Measurements from ENCODE around the gene PIGV.

The PIGV gene

DNA sequence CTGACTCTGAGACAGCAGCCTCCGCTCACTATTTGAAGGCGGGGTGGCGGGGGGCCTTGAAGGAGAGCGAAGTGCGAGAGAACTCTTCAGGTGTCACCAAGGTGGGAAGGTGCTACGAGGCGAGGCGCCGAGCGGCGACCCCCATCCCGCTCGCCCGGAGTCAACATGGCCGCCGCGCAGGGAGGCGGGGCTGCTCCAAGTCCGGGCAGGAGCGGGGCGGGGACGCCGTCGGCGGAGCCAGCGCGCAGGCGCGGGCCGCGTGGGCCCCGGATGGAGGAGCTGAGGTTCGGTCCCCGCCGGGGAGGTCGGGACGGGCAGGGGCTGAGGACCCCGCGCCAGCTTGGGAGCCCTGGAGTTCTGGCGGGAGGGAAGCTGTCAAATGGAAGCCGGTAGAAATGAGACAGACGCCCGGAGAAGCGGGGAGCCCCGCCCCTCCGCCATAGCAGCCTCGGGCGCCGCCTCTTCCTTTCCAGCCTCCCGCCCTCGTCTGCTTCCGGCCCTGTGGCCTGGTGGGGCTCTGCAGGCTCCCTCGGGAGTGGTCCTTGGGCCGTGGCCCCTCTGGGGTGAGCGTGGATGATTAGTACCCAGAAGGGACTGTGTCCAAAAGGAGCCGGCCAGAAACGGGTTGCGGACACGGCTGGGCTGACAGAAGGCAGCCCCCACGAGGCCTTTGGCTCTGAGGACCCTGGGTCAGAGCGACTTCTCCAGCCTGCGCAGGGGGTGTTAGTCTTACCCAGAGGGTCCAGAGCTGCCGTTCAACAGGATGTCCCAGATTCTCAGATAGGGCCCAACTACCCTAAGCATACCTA lies at the start of gene PIGV:
Gene PIGV, plus strand, starts transcription at position 245 of the 809 bp plus-strand sequence. CDS start 2,866 bp downstream, outside the sequence.
- peaks cover 25% of the 10 kb centered on the region for H3K36me3 Mint-ChIP-seq
- peaks cover 4% of the 10 kb centered on the region for H3K27me3 Mint-ChIP-seq
- CTCF ChIA-PET, result interaction anchor here (0.7 to 5.8 kb wide), 19 partner anchors 9 to 287 kb away, joined by 3 to 211 read pairs (median 8); no protein-coding TSS in a partner anchor

DNA sequence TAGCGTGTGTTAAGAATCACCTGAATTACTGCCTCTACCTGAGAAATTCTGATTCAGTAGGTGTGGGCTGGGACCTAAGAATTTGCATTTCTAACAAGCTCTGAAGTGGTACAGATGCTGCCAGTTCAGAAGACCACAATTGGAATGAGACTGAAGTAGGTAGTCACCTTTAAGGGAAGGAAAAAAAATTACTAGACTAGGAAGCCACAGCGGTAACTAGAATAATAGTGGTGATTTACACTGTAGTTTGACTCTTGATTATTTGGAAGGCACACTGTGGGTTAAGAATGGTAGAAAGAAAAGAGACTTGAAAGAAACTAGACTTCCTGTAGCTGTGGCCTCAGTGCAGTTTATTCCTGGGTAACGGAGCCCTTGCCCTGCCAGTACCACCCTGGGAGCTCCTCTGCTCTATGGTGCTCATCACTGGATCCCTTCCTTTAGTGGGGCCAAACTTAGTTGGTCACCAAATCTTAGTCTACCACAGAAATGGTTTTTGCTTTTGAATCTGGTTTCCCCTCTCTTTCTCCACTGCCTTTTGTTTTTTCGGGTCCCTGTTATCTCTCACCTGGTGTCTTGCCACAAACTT lies 48.3 kb upstream of the PIGV start:
- Mint-ChIP-seq H3K4me3 (peak overlapping the region; percentile 35), H3K4me1 (peaks cover 84% of the 10 kb centered on the region), H3K27me3 (no peaks in the 10 kb centered on the region), H3K27ac (peak overlapping the region; percentile 54), H3K36me3 (peaks cover 62% of the 10 kb centered on the region), H3K9me3 (no peaks in the 10 kb centered on the region)
- DNase-seq, result peak; percentile 37
- CTCF ChIA-PET, result interaction anchor here (0.9 to 1.4 kb wide), 4 partner anchors 12 to 49 kb away, joined by 3 to 4 read pairs (median 4); no protein-coding TSS in a partner anchor

More for the DNA sequence above, at the start of gene PIGV:
- Mint-ChIP-seq H3K4me3 (peak within 1 kb of the TSS; percentile 78), H3K27ac (peak within 1 kb of the TSS; percentile 100), H3K4me1 (peaks cover 76% of the 10 kb centered on the region), H3K9me3 (no peaks in the 10 kb centered on the region)
- peak; percentile 89 for DNase-seq

DNA sequence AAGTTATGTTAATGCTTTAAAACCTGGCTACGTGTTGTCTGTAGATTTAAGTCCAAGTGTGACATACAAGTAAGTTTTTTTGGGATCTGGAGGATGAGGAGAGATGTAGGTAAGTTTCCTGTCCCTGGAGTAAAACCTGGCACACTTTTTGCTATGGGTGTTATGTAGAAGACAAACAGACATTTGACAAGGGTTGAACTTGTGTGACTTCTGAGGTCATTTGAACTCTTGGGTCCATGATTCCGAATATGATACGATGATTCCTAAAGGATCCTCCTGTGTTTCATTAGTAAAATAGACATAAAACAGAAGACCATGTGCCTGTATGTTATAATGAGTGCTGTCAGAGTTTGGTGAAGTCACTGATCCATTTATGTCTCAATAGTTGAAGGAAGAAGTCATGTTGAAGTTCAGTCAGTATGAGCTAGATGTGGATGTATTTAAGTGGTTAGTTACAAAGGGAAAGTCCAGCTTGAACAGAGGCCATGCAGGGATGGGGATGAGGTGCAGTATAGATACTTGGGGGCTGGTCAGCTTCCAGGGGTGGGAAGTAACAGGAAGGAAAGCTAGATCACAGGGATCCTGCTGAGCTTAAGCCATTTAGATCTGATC lies 47.6 kb upstream of the PIGV start:
- Mint-ChIP-seq H3K4me3 (no peak overlapping the region), H3K4me1 (peaks cover 86% of the 10 kb centered on the region), H3K9me3 (no peaks in the 10 kb centered on the region), H3K27me3 (no peaks in the 10 kb centered on the region), H3K27ac (peak overlapping the region; percentile 54), H3K36me3 (peaks cover 62% of the 10 kb centered on the region)
- DNase-seq, result no peak
- CTCF ChIA-PET, result interaction anchor here (1.4 to 1.7 kb wide), 3 partner anchors 13 to 16 kb away, joined by 3 to 4 read pairs (median 4); no protein-coding TSS in a partner anchor

DNA sequence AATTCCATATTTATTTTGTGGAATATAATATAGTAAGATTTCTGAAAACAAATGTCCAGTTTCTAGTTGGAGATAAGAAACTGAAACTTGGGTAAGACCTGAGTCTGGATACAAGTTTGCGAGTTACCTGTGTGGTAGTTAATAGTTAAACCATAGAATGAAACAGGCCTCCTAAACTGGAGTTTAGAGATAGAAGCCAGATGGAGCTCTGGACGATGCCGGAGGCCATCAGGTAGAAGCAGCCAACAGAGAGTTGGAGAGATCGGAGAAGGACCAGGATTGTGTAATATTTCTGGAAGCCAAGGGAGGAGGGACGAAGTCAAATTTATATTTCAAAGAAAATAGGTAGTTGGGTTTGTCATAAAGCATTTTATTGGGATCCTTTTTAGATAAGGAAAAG lies 46.8 kb upstream of the PIGV start:
- Mint-ChIP-seq H3K27ac (peak overlapping the region; percentile 60), H3K36me3 (peaks cover 61% of the 10 kb centered on the region), H3K4me1 (peaks cover 88% of the 10 kb centered on the region), H3K4me3 (no peak overlapping the region), H3K9me3 (no peaks in the 10 kb centered on the region), H3K27me3 (no peaks in the 10 kb centered on the region)
- CTCF ChIA-PET, result interaction anchor here (1.7 kb wide), 1 partner anchor 14 kb away, joined by 3 read pairs; no protein-coding TSS in a partner anchor
- no peak for DNase-seq

DNA sequence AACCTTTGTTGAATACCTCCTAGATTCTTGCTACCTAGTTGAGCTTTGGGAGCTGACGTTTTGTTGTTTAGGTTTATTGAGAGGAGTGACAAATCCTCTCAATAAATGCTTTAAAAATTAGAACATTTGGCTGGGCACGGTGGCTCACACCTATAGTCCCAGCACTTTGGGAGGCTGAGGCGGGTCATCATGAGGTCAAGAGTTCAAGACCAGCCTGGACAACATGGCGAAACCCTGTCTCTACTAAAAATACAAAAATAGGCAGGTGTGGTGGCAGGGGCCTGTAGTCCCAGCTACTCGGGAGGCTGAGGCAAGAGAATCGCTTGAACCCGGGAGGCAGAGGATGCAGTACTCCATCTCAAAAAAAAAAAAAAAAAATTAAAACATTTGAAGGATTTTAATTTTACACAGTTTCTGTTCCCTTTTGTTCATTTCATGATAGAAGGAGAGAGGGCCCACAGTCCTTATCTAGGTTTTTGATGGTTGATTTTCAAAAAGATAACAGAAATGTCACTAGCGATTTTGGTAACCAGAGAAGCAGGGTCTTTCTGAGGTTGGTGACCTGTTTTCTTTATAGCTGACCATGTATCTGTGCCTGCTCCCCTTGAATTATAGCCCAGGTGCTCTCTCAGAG lies 44.2 kb upstream of the PIGV start:
- no peak for DNase-seq
- Mint-ChIP-seq H3K4me1 (peaks cover 93% of the 10 kb centered on the region), H3K36me3 (peaks cover 73% of the 10 kb centered on the region), H3K27ac (peak overlapping the region; percentile 95), H3K27me3 (no peaks in the 10 kb centered on the region), H3K9me3 (no peaks in the 10 kb centered on the region), H3K4me3 (peak overlapping the region; percentile 61)
- CTCF ChIA-PET, result interaction anchor here (1.0 to 1.8 kb wide), 4 partner anchors 42 to 142 kb away, joined by 3 to 5 read pairs (median 4); no protein-coding TSS in a partner anchor

DNA sequence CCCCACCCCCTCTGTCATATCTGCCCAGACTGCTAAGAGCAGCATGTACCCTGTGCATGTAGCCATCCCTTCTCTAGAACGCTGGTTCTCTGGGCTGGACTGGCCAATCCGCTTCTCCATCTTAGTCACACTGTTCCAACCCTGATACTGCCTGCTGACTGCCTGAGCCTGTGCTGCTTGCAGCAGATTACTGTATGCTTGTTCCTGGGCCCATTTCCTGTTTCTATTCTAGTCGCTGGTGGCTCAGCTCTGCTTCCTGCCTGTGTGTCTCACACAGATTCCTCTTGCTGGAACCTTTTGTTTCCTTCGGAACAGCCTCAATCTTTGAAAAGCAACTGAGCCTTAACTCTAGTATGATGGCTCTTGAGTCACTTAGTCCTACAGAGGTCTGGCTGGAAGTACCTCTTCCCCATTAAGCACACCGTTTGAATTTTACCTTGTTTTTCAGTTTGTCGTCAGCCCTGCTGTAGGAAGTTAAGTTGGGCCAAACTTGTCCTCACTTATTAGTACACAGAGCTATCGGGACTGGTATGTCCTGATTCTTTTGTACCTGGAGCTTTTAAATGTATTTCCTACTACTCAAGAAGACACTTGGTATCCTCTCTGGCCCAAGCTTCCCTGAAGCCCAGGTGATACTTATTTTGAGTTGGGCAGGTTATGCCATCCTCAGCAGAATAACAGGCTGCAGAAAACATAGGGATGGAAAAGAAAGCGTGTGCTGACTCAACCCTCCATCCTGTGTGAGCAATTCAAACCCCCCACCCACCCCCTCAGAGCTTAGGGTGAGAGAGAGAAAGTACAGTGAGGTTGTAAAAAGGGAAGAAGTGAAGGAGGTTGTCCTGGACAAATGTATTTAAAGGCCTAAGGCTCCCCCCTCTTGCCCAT lies 43.4 kb upstream of the PIGV start:
- Mint-ChIP-seq H3K27me3 (no peaks in the 10 kb centered on the region), H3K4me3 (peak overlapping the region; percentile 61), H3K9me3 (no peaks in the 10 kb centered on the region), H3K4me1 (peaks cover 89% of the 10 kb centered on the region), H3K27ac (peak overlapping the region; percentile 95), H3K36me3 (peaks cover 71% of the 10 kb centered on the region)
- peak; percentile 91 for DNase-seq
- CTCF ChIA-PET, result interaction anchor here (0.9 to 1.4 kb wide), 6 partner anchors 41 to 140 kb away, joined by 3 to 4 read pairs (median 4); no protein-coding TSS in a partner anchor

DNA sequence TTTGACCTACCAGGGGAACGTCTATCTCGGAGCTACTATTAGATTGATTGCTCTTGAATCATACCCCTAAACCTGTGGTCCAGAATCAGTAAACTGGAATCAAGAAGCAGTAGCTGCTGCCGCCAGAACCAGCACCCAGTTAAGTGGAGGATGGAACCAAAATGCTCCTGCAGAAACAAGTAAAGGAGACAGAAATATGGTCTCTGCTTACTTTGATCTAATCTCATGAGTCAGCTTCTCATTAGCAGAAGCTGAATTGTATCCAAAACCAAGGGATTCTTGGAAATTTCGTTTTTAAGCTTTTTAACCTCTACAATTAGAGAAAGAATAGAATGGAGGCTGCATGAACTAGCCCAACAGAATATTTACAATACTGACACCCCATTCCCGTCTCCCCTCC lies 42.6 kb upstream of the PIGV start:
- CTCF ChIA-PET, result interaction anchor here (0.9 to 1.4 kb wide), 4 partner anchors 40 to 139 kb away, joined by 3 to 4 read pairs (median 4); no protein-coding TSS in a partner anchor
- H3K36me3 Mint-ChIP-seq, result peaks cover 71% of the 10 kb centered on the region
- no peak for DNase-seq
- H3K27ac Mint-ChIP-seq, result peak overlapping the region; percentile 95
- no peaks in the 10 kb centered on the region for H3K9me3 Mint-ChIP-seq
- H3K4me1 Mint-ChIP-seq, result peaks cover 87% of the 10 kb centered on the region
- H3K27me3 Mint-ChIP-seq, result no peaks in the 10 kb centered on the region
- H3K4me3 Mint-ChIP-seq, result peak overlapping the region; percentile 61

DNA sequence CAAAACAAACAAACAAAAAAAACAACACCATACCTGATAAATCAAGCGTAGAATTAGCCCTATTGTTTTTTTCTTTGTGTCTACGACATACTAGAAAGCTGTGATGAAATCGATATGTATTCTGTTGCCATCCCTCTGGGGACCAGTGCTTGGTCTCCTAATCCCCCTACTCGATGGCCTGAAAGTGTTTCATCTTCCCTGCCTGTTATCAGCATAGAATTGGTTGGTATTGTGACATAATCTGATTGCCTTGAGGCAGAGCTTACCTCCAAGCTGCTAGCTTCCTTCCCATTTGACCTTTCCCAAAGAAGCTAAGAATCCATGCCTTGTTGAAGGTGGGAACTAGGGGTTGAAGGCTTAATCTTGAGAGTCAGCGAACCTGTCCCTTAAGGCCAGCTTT lies 40.7 kb upstream of the PIGV start:
- Mint-ChIP-seq H3K4me1 (peaks cover 81% of the 10 kb centered on the region), H3K27ac (peak overlapping the region; percentile 33), H3K9me3 (no peaks in the 10 kb centered on the region), H3K36me3 (peaks cover 65% of the 10 kb centered on the region), H3K4me3 (no peak overlapping the region), H3K27me3 (no peaks in the 10 kb centered on the region)
- CTCF ChIA-PET, result interaction anchor here (2.4 kb wide), 1 partner anchor 42 kb away, joined by 7 read pairs; no protein-coding TSS in a partner anchor
- DNase-seq, result no peak

DNA sequence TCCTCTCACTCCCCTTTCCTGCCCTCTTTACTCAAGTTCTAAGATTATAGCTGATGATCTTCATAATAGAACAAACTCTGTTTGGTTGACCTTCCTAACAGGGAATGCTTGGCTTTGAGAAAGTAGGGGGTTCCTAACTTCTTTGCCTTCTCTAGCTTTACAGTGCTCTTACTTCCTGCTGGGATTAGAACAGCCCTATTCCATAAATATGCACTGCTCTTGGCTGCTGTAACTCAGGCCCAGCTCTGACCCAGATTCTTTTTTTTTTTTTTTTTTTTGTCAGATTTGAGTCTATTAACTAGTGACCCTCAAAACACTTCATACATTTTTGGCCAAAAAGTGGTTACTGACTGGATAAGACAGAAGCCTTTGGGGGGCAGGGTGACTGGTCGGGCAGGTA lies 39.4 kb upstream of the PIGV start:
- Mint-ChIP-seq H3K36me3 (peaks cover 65% of the 10 kb centered on the region), H3K27ac (no peak overlapping the region), H3K9me3 (no peaks in the 10 kb centered on the region), H3K4me1 (peaks cover 76% of the 10 kb centered on the region), H3K27me3 (no peaks in the 10 kb centered on the region), H3K4me3 (no peak overlapping the region)
- CTCF ChIA-PET, result no interaction called here
- DNase-seq, result no peak

DNA sequence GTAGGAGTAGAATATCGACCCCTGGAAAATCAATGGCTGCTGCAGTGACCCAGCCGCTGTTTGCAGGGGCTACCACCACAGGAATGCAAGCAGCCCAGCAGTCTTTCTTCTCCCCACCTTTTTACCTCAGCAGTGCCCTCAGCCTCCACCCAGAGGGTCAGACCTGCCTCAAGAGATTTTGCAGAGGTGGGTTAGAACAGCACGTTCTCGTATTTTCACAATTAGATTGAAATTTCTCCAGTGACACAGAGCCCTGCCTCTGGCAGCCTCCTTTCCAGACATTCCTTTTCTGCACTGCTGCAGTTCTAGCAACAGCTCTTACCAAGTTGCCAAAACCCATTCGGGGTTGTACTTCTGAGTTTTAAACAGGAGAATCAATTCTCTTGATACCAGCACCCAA lies 38.3 kb upstream of the PIGV start:
- Mint-ChIP-seq H3K9me3 (no peaks in the 10 kb centered on the region), H3K27me3 (no peaks in the 10 kb centered on the region), H3K4me1 (peaks cover 68% of the 10 kb centered on the region), H3K27ac (peak overlapping the region; percentile 26), H3K36me3 (peaks cover 67% of the 10 kb centered on the region), H3K4me3 (no peak overlapping the region)
- CTCF ChIA-PET, result no interaction called here
- DNase-seq, result no peak

DNA sequence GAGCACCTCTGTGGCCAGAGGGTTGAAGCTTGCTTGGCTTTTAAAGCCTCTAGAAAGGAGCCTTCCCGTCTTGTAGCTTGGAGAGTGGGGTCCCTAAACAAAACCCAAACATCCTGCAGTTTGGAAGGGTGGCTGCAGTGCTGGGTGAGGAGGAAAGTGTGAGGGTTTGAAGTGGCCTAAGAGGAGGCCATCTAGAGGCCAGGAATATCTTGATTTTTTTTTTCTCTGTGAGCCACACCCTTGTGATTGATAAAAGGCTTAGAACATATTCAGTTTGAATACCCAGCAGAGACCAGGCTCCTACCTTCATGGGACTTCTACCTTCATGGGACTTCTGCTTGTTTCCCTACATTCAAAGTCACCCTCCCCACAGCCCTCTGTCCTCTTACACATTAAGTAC lies 37.3 kb upstream of the PIGV start:
- peak overlapping the region; percentile 26 for H3K27ac Mint-ChIP-seq
- CTCF ChIA-PET, result interaction anchor here (0.7 to 0.8 kb wide), 2 partner anchors 49 to 294 kb away, joined by 3 to 4 read pairs; no protein-coding TSS in a partner anchor
- no peaks in the 10 kb centered on the region for H3K9me3 Mint-ChIP-seq
- peaks cover 63% of the 10 kb centered on the region for H3K36me3 Mint-ChIP-seq
- H3K4me3 Mint-ChIP-seq, result no peak overlapping the region
- no peak for DNase-seq
- H3K4me1 Mint-ChIP-seq, result peaks cover 61% of the 10 kb centered on the region
- H3K27me3 Mint-ChIP-seq, result no peaks in the 10 kb centered on the region

DNA sequence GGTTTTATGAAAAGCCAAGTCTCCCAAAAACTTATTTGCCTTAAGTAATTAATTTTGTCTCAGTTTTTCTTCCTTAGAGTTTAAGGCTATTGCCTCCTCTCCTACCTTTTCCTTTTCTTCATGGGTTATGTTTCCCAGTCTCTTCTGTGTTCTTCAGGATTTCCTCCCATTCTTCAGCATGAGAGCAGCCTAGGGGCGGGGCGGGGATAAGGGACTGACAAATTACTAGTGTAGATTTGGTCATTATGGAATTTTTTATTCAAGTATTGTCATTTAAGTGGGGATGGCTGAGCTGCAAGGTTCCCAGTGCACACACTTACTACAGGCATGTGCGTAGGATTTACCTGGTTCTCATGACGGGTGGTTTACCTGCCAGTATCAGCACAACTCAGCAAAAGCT lies 35.2 kb upstream of the PIGV start:
- CTCF ChIA-PET, result no interaction called here
- Mint-ChIP-seq H3K36me3 (peaks cover 55% of the 10 kb centered on the region), H3K4me3 (no peak overlapping the region), H3K27ac (peak overlapping the region; percentile 52), H3K27me3 (no peaks in the 10 kb centered on the region), H3K4me1 (peaks cover 43% of the 10 kb centered on the region), H3K9me3 (no peaks in the 10 kb centered on the region)
- no peak for DNase-seq
